GM12872 (cell line): ENCODE measurements around the gene VMAC.

Experiments used
- TF ChIP-seq, protein P1 (sequence below): IDR thresholded peaks from 3 replicates; pipeline ENCODE4 v1.5.1; 2011; ENCODE audit warnings: low read depth, mild to moderate bottlenecking, low read length, moderate library complexity; ENCODE audit not compliant: insufficient read depth

VMAC gene

DNA sequence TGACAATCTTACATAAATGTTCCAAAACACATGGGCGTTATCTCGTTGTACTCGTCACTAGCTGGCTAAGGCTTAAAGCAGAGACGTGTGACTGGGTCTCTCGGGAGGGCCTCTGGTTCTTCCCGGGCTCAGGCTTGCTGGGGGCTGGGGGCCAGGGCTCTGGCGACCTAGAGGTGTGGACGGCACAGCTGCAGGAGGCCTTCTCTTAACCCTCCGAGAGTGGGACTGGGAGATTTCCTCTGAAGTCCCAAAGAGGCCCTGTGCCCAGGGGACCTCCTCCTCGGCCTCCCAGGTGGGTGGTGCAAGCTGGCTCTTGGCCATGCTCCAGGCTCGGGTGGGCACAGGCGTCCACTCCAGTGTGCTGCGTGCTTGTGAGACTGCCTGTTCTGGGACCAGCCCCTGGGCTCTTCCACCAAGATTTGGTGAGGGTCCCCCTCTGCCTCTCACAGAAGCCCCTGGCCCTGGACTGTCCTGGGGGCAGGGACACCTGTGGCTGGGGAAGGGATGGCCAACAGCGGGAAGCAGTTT lies 11.6 kb downstream of the VMAC start:
- TF ChIP-seq, protein P1, sequence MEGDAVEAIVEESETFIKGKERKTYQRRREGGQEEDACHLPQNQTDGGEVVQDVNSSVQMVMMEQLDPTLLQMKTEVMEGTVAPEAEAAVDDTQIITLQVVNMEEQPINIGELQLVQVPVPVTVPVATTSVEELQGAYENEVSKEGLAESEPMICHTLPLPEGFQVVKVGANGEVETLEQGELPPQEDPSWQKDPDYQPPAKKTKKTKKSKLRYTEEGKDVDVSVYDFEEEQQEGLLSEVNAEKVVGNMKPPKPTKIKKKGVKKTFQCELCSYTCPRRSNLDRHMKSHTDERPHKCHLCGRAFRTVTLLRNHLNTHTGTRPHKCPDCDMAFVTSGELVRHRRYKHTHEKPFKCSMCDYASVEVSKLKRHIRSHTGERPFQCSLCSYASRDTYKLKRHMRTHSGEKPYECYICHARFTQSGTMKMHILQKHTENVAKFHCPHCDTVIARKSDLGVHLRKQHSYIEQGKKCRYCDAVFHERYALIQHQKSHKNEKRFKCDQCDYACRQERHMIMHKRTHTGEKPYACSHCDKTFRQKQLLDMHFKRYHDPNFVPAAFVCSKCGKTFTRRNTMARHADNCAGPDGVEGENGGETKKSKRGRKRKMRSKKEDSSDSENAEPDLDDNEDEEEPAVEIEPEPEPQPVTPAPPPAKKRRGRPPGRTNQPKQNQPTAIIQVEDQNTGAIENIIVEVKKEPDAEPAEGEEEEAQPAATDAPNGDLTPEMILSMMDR = no peak

DNA sequence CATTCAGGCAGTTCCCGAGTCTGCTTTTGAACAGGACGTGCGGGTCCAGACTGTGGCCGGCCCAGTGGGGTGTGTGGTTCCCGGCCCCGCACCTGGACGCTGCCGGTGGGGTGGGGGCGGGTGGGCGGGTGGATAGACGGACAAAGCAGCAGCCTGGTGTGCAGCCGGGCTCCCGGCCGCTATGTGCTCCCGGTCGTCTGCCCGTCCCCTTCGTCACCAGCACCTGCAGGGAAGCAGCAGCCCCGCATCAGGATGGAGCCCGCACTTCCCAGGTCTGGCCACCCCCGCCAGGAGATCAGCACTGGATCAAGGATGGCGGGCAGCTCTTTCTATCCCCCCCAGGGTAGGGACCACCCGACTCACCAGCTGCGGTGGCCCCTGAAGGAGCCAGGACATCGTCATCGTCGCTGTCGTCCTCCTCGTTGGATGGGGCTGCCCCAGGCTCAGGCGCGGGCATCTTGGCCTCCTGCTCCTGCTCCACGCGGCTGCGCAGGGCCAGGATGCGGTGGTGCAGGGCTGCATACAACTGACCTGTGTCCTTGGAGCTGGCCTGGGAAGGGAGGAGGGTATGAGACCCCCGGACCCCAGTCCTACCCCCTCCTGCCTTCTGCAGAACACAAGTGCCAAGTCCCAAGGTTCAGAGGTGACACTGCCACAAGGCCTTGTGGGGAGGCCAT lies 12.9 kb downstream of the VMAC start:
- TF ChIP-seq, protein P1 = no peak

DNA sequence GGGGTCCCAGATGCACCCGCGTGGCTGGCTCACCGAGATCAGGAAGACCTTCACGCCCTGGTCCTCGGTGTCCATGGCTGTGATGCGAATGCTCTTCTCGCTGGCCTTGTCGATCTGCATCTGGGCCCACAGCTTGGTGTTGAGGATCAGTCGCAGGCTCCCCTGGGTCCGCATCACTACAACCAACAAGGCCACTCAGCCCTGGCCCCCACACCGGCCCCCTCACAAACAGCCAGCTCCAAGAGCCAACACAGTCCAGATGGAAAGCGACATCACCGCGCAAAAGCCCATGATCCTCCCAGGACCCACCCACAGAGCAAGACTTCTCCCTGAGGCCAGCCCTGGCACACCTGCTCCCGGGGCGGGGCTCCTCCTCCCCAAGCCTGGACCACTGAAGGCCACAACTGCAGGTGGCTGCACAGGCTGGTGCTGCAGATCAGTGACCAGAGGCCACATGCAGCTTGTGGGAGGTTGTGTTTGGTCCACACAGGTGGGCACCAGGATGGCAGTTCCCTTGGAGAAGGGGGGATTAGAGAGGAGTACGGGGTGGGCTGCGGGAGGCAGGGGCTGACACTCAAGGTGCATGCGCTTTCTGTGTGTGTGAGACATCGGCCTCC lies 13.9 kb downstream of the VMAC start:
- TF ChIP-seq, protein P1 = no peak

DNA sequence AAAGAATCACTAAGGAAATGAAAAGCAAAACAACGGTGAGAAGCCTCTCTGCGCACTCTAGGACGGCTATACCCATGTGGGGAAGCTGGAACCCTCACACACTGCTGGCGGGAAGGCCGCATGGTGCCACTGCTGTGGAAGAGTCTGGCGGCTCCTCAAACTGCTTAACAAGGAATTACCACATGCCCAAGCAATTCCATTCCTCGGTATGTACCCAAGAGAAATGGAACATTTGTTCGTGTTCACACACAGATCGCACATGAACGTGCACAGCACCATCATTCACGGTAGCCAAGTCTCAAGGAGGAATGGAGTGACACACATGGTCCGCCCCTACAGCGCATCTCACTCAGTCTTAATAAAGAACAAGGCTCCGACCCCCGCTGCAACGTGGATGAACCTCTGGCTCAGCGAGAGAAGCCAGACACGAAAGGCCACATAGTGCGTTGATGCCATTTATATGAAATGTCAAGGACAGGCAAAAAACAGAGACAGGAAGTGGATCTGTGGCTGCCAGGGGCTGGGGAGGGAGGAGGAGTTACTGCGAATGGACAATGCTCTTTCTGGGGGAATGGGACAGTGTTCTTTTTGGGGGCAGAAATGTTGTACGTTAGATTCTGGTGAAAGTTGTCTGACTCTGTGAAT lies 17.0 kb downstream of the VMAC start:
- TF ChIP-seq, protein P1 = no peak

DNA sequence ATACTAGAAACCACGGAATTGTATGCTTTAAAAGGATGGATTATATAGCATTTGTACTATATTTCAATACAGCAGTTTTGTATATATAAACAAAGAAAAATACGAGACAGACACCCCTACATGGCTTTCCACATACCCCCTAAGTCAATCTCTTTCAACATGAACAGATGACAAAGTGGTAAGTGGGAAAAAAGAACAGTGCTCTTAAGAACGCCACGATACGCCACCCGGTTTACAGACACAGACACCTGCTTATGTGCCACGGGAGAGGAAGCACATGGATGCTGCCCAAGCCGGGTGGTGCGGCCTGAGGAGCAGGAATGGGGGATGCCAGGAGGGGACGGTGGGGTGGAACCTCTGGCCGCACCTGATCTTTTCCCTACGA lies 17.5 kb downstream of the VMAC start:
- TF ChIP-seq, protein P1 = no peak

DNA sequence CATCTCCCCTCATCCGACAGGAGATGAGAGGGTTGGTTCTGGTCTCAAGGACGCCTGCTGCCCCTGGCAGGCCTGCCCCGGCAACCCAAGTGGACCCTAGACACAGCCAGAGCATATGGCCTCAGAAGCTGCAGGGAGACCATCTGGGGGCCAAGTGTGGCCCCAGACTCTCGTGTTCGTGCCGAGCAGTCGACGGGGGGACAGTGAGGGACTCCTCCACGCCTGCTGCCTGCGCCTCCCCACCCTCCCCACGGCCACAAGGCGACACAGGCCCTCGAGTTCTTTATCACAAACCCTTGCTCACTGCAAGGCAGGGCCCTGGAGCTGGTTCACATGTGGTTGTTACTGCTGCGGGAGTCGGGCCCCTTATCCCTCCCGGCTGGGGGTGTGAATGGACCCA lies 18.7 kb downstream of the VMAC start:
- TF ChIP-seq, protein P1 = no peak

DNA sequence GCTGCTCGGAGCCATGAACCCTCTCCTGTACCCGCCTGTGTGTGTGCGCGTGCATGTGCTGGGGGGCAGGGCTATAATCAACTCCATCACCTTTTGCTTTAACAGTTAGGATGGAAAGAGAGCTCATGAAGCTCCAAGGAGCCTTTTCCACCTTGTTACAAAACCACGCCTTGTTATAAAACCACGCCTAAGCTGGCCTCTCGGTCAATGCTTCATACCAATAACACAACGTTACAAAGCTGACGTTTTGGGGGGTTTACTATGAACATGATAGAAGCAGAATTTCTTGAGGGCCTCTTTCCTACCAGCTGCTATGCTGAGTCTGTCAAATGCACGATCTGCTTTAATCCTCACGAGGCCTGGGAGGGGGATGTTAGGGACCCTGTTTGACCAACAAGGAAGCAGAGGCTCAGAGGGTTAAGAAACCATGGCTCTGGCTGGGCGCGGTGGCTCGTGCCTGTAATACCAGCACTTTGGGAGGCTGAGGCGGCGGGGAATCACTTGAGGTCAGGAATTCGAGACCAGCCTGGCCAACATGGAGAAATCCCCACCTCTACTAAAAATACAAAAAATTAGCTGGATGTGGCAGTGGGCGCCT lies 21.3 kb downstream of the VMAC start:
- TF ChIP-seq, protein P1 = no peak
